ENCODE results near the gene TRIO.

The TRIO gene

GRCh38 chr5:14165375-14166106 lies 22.4 kb downstream of the TRIO start:
- Histone ChIP-seq H3K4me1 (ENCODE audit: control insufficient read depth, insufficient read depth, low read length) (peaks cover 11% of the 10 kb centered on the region), H3K4me3 (ENCODE audit: low read length) (no peak overlapping the region), H3K9ac (ENCODE audit: low read length) (no peak overlapping the region), H3K27me3 (ENCODE audit: control insufficient read depth, insufficient read depth, low read length) (no peaks in the 10 kb centered on the region), H3K36me3 (ENCODE audit: control insufficient read depth, insufficient read depth, low read length) (no peaks in the 10 kb centered on the region), H3K9me3 (ENCODE audit: control insufficient read depth, low read length) (no peaks in the 10 kb centered on the region)

DNA sequence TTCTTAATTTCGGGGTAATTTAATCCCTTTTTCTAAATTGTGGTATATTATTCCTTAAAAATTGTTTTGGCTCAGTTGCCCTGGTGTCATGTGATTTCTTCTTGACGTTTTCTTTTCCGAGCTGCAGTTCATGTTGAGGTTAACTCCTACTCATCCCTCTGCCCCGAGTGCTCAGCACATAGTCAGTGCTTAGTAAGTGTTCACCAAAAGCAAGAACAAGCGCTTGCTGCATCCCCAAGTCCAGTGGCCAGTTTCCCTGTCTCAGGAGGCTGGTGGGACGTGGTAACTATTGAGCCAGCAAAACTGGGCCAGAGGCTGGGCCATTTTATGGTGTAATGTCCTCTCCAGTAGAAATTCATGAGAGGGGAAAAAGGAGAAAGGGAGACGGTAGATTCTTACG lies 23.3 kb downstream of the TRIO start:
- Histone ChIP-seq H3K9ac (ENCODE audit: low read length) (no peak overlapping the region), H3K4me3 (ENCODE audit: low read length) (no peak overlapping the region), H3K4me1 (ENCODE audit: control insufficient read depth, insufficient read depth, low read length) (peaks cover 11% of the 10 kb centered on the region)

GRCh38 chr5:14167211-14167845 lies 24.2 kb downstream of the TRIO start:
- Histone ChIP-seq H3K36me3 (ENCODE audit: control insufficient read depth, insufficient read depth, low read length) (no peaks in the 10 kb centered on the region), H3K9ac (ENCODE audit: low read length) (no peak overlapping the region), H3K4me1 (ENCODE audit: control insufficient read depth, insufficient read depth, low read length) (peaks cover 11% of the 10 kb centered on the region), H3K27me3 (ENCODE audit: control insufficient read depth, insufficient read depth, low read length) (no peaks in the 10 kb centered on the region), H3K9me3 (ENCODE audit: control insufficient read depth, low read length) (no peaks in the 10 kb centered on the region), H3K4me3 (ENCODE audit: low read length) (no peak overlapping the region)

More for the DNA sequence above, 23.3 kb downstream of the TRIO start:
- Histone ChIP-seq H3K36me3 (ENCODE audit: control insufficient read depth, insufficient read depth, low read length) (no peaks in the 10 kb centered on the region), H3K27me3 (ENCODE audit: control insufficient read depth, insufficient read depth, low read length) (no peaks in the 10 kb centered on the region), H3K9me3 (ENCODE audit: control insufficient read depth, low read length) (no peaks in the 10 kb centered on the region)

GRCh38 chr5:14168144-14168792 lies 25.1 kb downstream of the TRIO start:
- H3K9ac ChIP-seq (ENCODE audit: low read length): no peak overlapping the region
- peaks cover 11% of the 10 kb centered on the region for H3K4me1 ChIP-seq (ENCODE audit: control insufficient read depth, insufficient read depth, low read length)
- no peaks in the 10 kb centered on the region for H3K36me3 ChIP-seq (ENCODE audit: control insufficient read depth, insufficient read depth, low read length)
- no peak overlapping the region for H3K4me3 ChIP-seq (ENCODE audit: low read length)
- H3K27me3 ChIP-seq (ENCODE audit: control insufficient read depth, insufficient read depth, low read length): no peaks in the 10 kb centered on the region
- no peaks in the 10 kb centered on the region for H3K9me3 ChIP-seq (ENCODE audit: control insufficient read depth, low read length)

DNA sequence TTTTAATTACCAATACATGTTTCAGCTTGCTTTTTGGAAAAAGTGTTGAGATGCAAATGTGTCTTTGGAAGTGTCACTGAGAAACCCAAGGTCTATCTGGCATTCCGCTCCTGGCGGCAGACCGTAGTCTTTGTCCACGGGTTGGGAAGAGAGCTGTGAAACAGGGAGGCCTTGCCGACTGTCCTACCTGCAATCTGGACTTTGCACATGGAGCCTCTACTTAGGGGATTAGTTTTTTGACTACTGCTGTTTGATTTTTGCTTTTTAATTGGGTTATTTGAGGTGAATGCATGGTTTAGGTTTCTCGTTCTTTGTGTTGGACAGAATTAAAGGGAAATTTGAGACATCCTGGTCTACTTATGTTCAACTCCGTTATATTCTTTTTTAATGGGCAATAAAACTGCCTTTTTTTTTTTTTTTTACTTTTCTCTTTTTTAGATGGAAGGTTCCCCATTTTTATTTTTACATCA lies 25.7 kb downstream of the TRIO start:
- H3K27me3 ChIP-seq (ENCODE audit: control insufficient read depth, insufficient read depth, low read length): no peaks in the 10 kb centered on the region
- no peaks in the 10 kb centered on the region for H3K36me3 ChIP-seq (ENCODE audit: control insufficient read depth, insufficient read depth, low read length)
- no peak overlapping the region for H3K9ac ChIP-seq (ENCODE audit: low read length)
- H3K9me3 ChIP-seq (ENCODE audit: control insufficient read depth, low read length): no peaks in the 10 kb centered on the region
- H3K4me1 ChIP-seq (ENCODE audit: control insufficient read depth, insufficient read depth, low read length): peaks cover 11% of the 10 kb centered on the region
- no peak overlapping the region for H3K4me3 ChIP-seq (ENCODE audit: low read length)

DNA sequence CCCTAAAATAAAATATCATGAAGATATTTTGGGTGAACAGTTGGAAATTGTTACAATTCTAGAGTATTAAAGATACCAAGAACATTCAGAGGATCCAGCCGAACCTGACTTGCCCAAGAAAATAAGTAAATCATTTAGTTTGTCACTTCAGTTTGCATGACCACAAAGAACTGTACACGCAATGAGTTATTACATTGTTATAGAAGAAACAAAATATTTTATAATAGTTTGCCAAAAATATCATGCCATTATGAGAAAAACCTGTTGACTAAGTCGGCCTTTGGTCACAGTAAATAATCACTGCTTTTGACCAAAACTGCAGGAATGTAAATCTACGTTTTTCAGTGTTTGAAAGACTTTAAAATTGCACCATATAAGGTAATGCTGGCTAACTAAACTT lies 27.9 kb downstream of the TRIO start:
- no peak overlapping the region for H3K4me3 ChIP-seq (ENCODE audit: low read length)
- H3K9ac ChIP-seq (ENCODE audit: low read length): no peak overlapping the region
- H3K4me1 ChIP-seq (ENCODE audit: control insufficient read depth, insufficient read depth, low read length): peaks cover 11% of the 10 kb centered on the region
- H3K27me3 ChIP-seq (ENCODE audit: control insufficient read depth, insufficient read depth, low read length): no peaks in the 10 kb centered on the region
- no peaks in the 10 kb centered on the region for H3K36me3 ChIP-seq (ENCODE audit: control insufficient read depth, insufficient read depth, low read length)
- H3K9me3 ChIP-seq (ENCODE audit: control insufficient read depth, low read length): no peaks in the 10 kb centered on the region

DNA sequence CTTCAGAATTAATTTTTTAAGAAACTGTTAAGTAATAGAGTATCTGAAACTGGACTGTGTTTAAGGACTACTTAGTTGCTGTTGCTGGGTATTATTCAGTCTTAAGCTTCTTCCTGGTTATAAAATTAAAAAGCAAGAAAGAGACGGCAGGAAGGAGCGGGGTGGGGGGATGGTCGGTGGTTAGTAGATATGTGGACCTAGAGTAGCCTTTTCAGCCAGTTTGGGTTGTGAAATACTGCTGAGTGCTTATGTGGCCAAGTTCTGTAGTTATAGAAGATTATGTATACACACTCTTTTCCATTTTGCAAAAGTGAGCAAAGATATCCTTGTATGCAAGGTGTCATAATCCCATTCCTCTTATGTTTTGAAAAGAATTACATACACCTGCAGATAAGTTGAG lies 28.5 kb downstream of the TRIO start:
- no peaks in the 10 kb centered on the region for H3K27me3 ChIP-seq (ENCODE audit: control insufficient read depth, insufficient read depth, low read length)
- no peak overlapping the region for H3K9ac ChIP-seq (ENCODE audit: low read length)
- no peaks in the 10 kb centered on the region for H3K9me3 ChIP-seq (ENCODE audit: control insufficient read depth, low read length)
- no peaks in the 10 kb centered on the region for H3K36me3 ChIP-seq (ENCODE audit: control insufficient read depth, insufficient read depth, low read length)
- no peak overlapping the region for H3K4me3 ChIP-seq (ENCODE audit: low read length)
- peaks cover 11% of the 10 kb centered on the region for H3K4me1 ChIP-seq (ENCODE audit: control insufficient read depth, insufficient read depth, low read length)

DNA sequence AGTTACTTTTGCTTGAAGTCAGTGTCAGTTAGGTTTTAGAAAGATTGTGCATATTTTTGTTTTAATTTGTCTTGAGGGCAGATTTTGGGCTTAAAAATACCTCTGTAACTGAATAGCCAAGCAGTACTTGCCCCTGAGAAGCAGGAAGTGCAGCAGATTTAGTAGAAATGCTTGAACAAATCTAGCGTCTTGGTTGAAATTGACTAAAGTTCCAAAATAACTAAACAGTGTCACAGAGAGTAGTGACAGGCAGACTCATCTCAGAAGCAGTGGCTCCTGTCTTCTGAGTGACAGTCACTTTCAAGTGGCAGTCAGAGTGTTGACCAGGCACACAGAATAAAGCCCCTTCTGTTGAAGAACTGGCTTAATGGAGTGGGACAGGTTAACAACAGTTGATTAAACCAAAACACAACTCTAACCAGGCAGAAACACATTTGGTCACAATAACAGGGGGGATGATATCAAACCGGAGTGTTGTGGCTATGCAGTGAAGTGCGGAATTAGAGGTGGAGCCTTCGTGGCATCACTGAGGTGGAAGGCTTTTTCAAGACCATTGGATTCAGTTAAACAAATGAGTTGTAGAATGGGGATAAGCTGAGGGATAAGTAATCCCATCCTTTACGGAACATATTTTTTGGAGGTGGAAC lies 29.1 kb downstream of the TRIO start:
- Histone ChIP-seq H3K9me3 (ENCODE audit: control insufficient read depth, low read length) (no peaks in the 10 kb centered on the region), H3K27me3 (ENCODE audit: control insufficient read depth, insufficient read depth, low read length) (no peaks in the 10 kb centered on the region), H3K4me1 (ENCODE audit: control insufficient read depth, insufficient read depth, low read length) (peaks cover 6% of the 10 kb centered on the region), H3K9ac (ENCODE audit: low read length) (no peak overlapping the region), H3K36me3 (ENCODE audit: control insufficient read depth, insufficient read depth, low read length) (no peaks in the 10 kb centered on the region), H3K4me3 (ENCODE audit: low read length) (no peak overlapping the region)

DNA sequence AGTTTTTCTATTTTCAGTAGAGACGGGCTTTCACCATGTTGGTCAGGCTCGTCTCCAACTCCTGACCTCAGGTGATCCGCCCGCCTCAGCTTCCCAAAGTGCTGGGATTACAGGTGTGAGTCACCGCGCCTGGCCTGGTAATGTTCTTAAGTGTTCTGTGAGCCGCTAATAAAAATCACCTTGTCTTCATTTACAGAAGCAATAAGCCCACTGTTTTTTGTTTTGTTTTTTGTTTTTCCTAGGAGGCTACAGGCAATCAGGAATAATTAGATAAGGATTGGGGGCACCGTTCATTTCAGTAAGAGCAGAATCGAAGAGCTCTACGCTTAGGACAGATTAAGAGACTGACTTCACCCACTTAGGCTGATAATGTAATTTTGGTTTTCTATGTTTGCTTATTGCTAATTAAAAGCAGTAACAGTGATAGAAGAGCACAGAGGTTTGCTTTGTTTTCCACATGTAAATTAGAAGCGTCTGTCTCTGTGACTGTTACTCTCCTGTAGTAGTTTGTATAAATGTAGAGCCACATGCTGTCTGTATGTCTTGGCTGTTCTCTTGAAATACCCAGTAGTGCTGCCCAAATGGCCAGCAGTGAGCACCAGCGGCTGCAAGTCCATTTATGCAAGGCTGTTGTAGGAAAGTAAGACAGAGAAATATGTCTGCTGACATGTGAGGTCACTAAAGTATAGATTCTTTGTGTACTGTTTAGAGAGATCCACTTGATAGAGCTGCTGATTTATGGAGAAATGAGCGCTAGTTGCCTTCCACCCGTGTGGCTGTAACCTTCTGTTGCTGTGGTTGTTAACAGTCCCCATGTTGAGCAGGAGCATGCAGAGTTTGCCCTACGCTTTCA lies 30.5 kb downstream of the TRIO start:
- Histone ChIP-seq H3K4me3 (ENCODE audit: low read length) (no peak overlapping the region), H3K9ac (ENCODE audit: low read length) (no peak overlapping the region), H3K9me3 (ENCODE audit: control insufficient read depth, low read length) (no peaks in the 10 kb centered on the region), H3K27me3 (ENCODE audit: control insufficient read depth, insufficient read depth, low read length) (no peaks in the 10 kb centered on the region), H3K36me3 (ENCODE audit: control insufficient read depth, insufficient read depth, low read length) (no peaks in the 10 kb centered on the region), H3K4me1 (ENCODE audit: control insufficient read depth, insufficient read depth, low read length) (peaks cover 5% of the 10 kb centered on the region)

DNA sequence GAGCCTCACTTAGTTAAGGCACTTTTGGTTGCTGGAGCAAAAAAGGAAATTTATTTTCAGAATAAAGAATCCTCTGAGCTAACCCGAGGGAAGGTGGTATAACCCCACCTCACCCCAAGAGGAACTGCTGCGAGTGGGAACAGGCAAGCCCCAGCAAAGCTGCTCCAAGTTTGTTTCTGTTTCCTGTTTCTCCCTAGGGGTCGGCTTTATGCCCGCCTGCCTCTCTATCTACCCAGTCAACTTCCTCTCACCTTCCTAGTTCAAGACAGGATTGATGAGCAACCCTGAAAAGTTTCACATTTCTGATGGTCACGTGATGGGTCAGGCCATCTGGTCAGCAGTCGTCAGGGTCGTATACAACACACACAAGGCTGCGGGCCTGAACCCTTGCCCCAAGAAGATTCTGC lies 31.1 kb downstream of the TRIO start:
- peaks cover 5% of the 10 kb centered on the region for H3K4me1 ChIP-seq (ENCODE audit: control insufficient read depth, insufficient read depth, low read length)
- no peaks in the 10 kb centered on the region for H3K9me3 ChIP-seq (ENCODE audit: control insufficient read depth, low read length)
- H3K36me3 ChIP-seq (ENCODE audit: control insufficient read depth, insufficient read depth, low read length): no peaks in the 10 kb centered on the region
- no peaks in the 10 kb centered on the region for H3K27me3 ChIP-seq (ENCODE audit: control insufficient read depth, insufficient read depth, low read length)
- no peak overlapping the region for H3K4me3 ChIP-seq (ENCODE audit: low read length)
- no peak overlapping the region for H3K9ac ChIP-seq (ENCODE audit: low read length)

- no peaks in the 10 kb centered on the region for H3K36me3 ChIP-seq (ENCODE audit: control insufficient read depth, insufficient read depth, low read length)
- peaks cover 5% of the 10 kb centered on the region for H3K4me1 ChIP-seq (ENCODE audit: control insufficient read depth, insufficient read depth, low read length)
- H3K9me3 ChIP-seq (ENCODE audit: control insufficient read depth, low read length): no peaks in the 10 kb centered on the region
- no peak overlapping the region for H3K4me3 ChIP-seq (ENCODE audit: low read length)
- no peak overlapping the region for H3K9ac ChIP-seq (ENCODE audit: low read length)
- no peaks in the 10 kb centered on the region for H3K27me3 ChIP-seq (ENCODE audit: control insufficient read depth, insufficient read depth, low read length)
Observed at GRCh38 chr5:14175381-14175780, 32.2 kb downstream of the TRIO start.
